ENCODE data around the gene STK4. TPM values are rescaled to one million over a fixed set of nuclear protein-coding genes. Genes with fewer than 3 reads are reported as not detected.

Gene STK4
- total RNA-seq, 1 donor from 2014 or later = 17.4 TPM

DNA sequence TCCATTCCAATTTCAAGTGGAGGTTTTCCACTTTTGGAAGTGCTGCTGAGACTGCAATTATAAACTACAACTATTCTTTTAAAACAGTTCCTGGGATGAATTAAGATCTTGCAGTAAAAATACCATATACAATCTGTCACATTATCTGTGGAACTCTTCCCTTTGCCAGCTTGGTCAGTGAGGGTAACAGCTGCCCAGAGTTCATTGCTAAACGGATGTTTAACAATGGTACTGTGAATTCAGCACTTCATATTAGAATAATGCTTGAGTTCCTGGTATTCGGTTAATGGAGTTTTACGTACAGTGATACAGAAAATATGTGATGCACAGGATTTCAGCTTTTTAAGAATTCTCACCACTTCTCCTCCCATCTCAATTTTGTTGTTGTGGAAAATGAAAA lies 83.1 kb downstream of the STK4 start:
- TF ChIP-seq, protein P1, sequence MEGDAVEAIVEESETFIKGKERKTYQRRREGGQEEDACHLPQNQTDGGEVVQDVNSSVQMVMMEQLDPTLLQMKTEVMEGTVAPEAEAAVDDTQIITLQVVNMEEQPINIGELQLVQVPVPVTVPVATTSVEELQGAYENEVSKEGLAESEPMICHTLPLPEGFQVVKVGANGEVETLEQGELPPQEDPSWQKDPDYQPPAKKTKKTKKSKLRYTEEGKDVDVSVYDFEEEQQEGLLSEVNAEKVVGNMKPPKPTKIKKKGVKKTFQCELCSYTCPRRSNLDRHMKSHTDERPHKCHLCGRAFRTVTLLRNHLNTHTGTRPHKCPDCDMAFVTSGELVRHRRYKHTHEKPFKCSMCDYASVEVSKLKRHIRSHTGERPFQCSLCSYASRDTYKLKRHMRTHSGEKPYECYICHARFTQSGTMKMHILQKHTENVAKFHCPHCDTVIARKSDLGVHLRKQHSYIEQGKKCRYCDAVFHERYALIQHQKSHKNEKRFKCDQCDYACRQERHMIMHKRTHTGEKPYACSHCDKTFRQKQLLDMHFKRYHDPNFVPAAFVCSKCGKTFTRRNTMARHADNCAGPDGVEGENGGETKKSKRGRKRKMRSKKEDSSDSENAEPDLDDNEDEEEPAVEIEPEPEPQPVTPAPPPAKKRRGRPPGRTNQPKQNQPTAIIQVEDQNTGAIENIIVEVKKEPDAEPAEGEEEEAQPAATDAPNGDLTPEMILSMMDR (conservative IDR thresholded peaks at IDR 0.05; ENCODE audit: low read depth, low read length) = no peak
- no peak overlapping the region for H3K4me3 ChIP-seq (ENCODE audit: low read depth, low read length)
- no peak for DNase-seq (ENCODE audit: low read depth)

DNA sequence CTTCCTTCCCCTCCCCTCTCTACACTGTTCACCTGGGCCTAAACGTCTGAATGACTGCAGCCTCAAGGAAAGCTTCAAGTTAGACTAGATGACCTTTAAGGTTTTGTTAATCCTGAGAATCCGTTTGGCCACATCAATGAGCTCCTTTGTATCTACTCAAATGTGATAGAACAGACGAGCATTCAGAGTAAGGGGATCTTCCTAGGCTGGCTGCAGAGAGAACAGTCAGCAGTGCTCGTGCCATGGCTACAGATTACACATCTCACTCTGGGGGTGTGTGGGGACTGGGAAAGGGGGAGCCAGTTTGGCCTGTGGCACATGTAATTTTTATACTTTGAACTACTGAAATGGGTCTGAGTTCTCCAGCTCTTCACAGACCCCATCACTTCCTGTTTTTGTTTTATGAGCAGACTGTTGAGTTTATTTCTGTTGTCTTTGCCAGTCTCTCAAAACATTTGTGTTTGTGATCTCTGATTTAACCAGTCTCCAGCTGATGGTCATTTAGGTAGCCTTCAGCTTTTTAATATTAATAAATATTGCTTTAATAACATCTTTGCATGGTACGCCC lies 83.7 kb downstream of the STK4 start:
- DNase-seq (ENCODE audit: low read depth) = no peak
- TF ChIP-seq, protein P1 (conservative IDR thresholded peaks at IDR 0.05; ENCODE audit: low read depth, low read length) = no peak
- H3K4me3 ChIP-seq (ENCODE audit: low read depth, low read length) = no peak overlapping the region

DNA sequence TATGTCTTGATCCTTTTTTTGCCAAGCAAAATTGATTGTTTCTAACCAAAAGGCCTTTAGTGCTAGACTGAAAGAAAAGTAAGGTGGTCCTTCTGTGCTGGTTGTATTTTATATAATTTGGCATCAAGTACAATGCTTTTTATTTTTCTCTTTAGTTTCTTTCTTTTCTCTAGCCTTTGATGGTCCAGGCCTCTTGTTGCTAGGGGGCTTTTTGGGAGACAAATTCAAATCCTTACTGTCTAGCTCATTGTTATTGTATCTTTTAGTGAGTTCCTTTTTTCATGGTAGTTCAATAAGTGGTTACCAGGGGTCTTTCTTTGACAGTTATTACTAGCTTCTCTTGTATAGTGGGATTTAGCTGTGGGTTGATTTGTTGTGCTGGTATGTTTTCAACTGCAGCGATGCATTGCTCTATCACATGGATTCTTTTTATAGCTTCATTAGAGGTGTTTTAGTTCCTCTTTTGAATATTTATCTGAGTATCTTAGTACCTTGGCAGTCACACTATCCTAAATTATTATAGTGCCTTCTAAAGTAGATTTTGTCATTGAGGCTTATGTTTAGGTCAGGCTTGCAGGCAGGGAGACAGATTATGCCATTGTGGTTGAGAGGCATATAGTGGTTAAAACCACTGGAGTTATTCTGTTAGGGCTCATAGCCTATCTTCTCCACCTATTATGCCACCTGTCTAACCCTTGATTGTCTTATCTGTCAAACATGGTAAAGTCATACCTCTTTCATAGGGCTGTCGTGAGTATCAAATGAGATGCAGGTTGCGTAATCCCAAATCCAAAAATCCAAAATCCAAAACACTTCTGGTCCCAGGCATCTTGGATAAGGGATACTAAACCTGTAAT lies 85.1 kb downstream of the STK4 start:
- DNase-seq (ENCODE audit: low read depth) = no peak
- TF ChIP-seq, protein P1 (conservative IDR thresholded peaks at IDR 0.05; ENCODE audit: low read depth, low read length) = no peak
- H3K4me3 ChIP-seq (ENCODE audit: low read depth, low read length) = no peak overlapping the region

DNA sequence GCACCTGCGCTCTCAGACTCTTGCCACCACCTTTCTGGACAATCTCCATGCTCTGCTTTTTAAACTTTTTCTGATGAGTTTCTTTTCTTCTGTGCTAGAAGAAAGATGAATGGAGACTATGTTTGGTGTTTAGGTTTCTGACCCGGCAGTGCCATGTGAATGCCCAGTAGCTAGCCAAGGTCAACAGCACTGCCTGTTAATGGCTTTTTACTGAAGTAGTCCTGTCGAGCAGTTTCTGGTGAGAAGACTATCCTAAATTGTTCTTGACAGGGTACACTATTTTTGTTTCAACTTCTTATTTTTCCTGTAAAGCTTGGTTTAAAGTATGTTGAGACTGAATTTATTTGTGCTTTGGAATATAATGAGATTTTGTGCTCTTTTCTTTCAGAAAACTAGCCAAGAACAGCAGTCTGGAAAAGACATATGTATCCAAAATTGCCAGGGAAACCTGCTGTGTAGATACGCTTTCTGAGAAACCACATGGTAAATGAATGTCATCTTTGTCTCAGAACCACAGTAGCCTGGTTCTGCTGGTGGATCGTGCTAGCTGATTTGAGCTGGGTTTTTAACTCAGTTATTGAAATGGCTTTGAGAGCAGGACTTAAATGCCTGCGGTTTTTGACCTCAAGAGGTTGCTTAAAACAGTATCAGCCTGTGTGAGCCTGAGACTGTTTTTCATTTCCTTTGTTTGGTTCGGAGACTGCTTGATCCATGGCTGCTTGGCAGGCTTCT lies 86.6 kb downstream of the STK4 start:
- TF ChIP-seq, protein P1 (conservative IDR thresholded peaks at IDR 0.05; ENCODE audit: low read depth, low read length) = no peak
- DNase-seq (ENCODE audit: low read depth) = no peak
- H3K4me3 ChIP-seq (ENCODE audit: low read depth, low read length) = no peak overlapping the region

DNA sequence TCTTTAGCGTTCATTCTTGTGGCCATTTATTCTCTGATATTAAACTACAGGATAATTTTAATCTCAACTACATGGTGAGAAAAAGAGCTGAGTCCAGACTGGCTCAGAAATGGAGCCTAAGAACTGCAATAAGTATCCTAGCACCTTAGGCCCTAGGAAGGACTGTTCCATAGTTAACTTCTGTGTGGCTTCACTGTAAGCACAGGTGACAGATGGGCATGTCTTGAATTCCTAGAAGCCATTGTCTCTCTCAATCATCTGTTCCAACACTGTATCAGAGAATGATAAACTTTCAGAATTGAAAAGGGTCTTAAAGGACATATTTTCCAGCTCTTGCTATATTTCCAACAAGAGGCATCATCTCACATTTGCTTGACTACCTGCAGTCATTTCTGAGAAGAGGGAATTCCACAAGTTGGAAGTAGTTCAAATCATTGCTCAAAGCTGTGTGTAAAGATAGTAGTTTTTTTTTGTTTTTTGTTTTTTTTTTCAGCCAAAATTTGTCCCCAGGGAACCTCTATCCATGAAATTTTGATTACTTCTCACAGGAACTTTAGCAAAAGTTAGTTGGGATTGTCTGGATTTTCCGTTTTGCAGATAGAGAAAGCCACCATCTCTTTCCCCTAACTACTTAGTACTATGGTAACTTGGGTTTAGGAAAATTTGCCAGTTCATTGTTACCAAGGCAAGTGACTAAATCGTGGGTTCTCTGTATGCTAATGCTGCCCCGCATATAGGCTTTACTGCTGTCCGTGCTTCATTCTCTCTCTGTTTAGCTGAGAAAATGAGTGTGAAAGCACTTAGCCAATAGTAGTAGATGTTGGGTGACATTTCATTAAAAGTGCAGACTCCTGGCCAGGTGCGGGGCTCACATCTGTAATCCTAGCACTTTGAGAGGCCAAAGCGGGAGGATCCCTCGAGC lies 87.4 kb downstream of the STK4 start:
- TF ChIP-seq, protein P1 (conservative IDR thresholded peaks at IDR 0.05; ENCODE audit: low read depth, low read length) = no peak
- no peak for DNase-seq (ENCODE audit: low read depth)
- H3K4me3 ChIP-seq (ENCODE audit: low read depth, low read length) = no peak overlapping the region

DNA sequence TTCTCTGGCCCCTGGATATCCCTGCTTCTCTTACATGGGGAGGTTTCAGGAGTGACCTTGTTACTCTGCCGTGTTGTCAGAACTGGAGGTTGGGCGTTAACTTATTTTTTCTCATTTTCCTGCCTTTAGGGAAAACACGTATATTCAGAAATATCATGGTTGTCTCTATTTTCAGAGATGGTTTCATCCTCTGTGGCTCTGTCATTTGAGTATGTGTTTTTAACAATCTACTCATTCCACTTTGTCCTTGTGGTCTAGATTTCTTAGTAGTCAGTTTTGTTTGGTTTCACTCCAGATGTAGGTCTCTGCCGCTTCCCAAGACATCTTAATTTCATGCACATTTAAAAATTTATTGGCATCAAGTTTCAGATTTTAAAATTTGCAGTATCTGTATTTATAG lies 88.7 kb downstream of the STK4 start:
- TF ChIP-seq, protein P1 (conservative IDR thresholded peaks at IDR 0.05; ENCODE audit: low read depth, low read length) = no peak
- DNase-seq (ENCODE audit: low read depth) = no peak
- H3K4me3 ChIP-seq (ENCODE audit: low read depth, low read length) = no peak overlapping the region

Data from epithelial cell of proximal tubule (primary cell).